Trophoblast cell (in vitro differentiated cells and primary cell): ENCODE results near the gene RUSF1.

Experiments
- DNase-seq, 2 donors: peaks; one replicate each; pipeline ENCODE4 v3.0.0-alpha.2; 2016
- H2AFZ ChIP-seq: 2 replicates; pipeline ENCODE4 v1.6.1; 2013; ENCODE audit warnings: low read length, moderate library complexity, mild to moderate bottlenecking; ENCODE audit not compliant: insufficient read depth, poor library complexity
- H2AK5ac ChIP-seq: 2 replicates; pipeline ENCODE4 v1.6.1; 2013; ENCODE audit warnings: mild to moderate bottlenecking, low read length
- H2BK120ac ChIP-seq: 2 replicates; pipeline ENCODE4 v1.6.1; 2013; ENCODE audit warnings: low read length, mild to moderate bottlenecking, moderate library complexity; ENCODE audit not compliant: insufficient read depth, poor library complexity
- H2BK12ac ChIP-seq: 2 replicates; pipeline ENCODE4 v1.6.1; 2013; ENCODE audit warnings: mild to moderate bottlenecking, low read length, moderate library complexity
- H2BK5ac ChIP-seq: 2 replicates; pipeline ENCODE4 v1.6.1; 2013; ENCODE audit warnings: low read length, low read depth, moderate library complexity, mild to moderate bottlenecking; ENCODE audit not compliant: poor library complexity
- H3K14ac ChIP-seq: 2 replicates; pipeline ENCODE4 v1.6.1; 2013; ENCODE audit warnings: mild to moderate bottlenecking, low read length
- H3K18ac ChIP-seq: 2 replicates; pipeline ENCODE4 v1.6.1; 2013; ENCODE audit warnings: mild to moderate bottlenecking, low read length
- H3K23ac ChIP-seq: 2 replicates; pipeline ENCODE4 v1.6.1; 2013; ENCODE audit warnings: low read length
- H3K27ac ChIP-seq: 2 replicates; pipeline ENCODE4 v1.5.1; 2013; ENCODE audit warnings: low read depth, mild to moderate bottlenecking, inconsistent platforms, low read length, moderate library complexity
- H3K27me3 ChIP-seq: 2 replicates; pipeline ENCODE4 v1.6.1; 2013; ENCODE audit warnings: inconsistent platforms, mild to moderate bottlenecking, low read length, moderate library complexity; ENCODE audit not compliant: insufficient read depth
- H3K36me3 ChIP-seq, 2 experiments: 1 replicate in 1 of 2; 2 replicates in 1 of 2; pipeline ENCODE4 v1.6.1; 2013; ENCODE audit warnings: low read length in 2 of 2, mild to moderate bottlenecking in 2 of 2, moderate library complexity in 1 of 2; ENCODE audit not compliant: insufficient read depth in 2 of 2, control insufficient read depth in 1 of 2
- H3K4ac ChIP-seq: 2 replicates; pipeline ENCODE4 v1.6.1; 2013; ENCODE audit warnings: low read depth, mild to moderate bottlenecking, low read length, moderate library complexity
- H3K4me1 ChIP-seq, 2 experiments: 1 replicate in 1 of 2; 2 replicates in 1 of 2; pipeline ENCODE4 v1.6.1; 2013; ENCODE audit warnings: low read length in 2 of 2, mild to moderate bottlenecking in 2 of 2, moderate library complexity in 1 of 2; ENCODE audit not compliant: insufficient read depth in 2 of 2, control insufficient read depth in 1 of 2
- H3K4me2 ChIP-seq: 2 replicates; pipeline ENCODE4 v1.6.1; 2013; ENCODE audit warnings: inconsistent platforms, mild to moderate bottlenecking, low read length, moderate library complexity
- H3K4me3 ChIP-seq: 2 replicates; pipeline ENCODE4 v1.5.1; 2013; ENCODE audit warnings: mild to moderate bottlenecking, low read depth, low read length, inconsistent platforms
- H3K79me1 ChIP-seq: one replicate; pipeline ENCODE4 v1.6.1; 2013; ENCODE audit warnings: low read length
- H3K79me2 ChIP-seq: 2 replicates; pipeline ENCODE4 v1.6.1; 2013; ENCODE audit warnings: low read length, mild to moderate bottlenecking; ENCODE audit not compliant: control insufficient read depth, insufficient read depth, poor library complexity
- H3K9ac ChIP-seq: 2 replicates; pipeline ENCODE4 v1.6.1; 2013; ENCODE audit warnings: mild to moderate bottlenecking, low read length
- H3K9me3 ChIP-seq: 2 replicates; pipeline ENCODE4 v1.6.1; 2013; ENCODE audit warnings: low read depth, mild to moderate bottlenecking, control low read depth, inconsistent platforms, low read length; ENCODE audit not compliant: insufficient read depth
- H4K12ac ChIP-seq: 2 replicates; pipeline ENCODE4 v1.6.1; 2013; ENCODE audit warnings: low read depth, mild to moderate bottlenecking, low read length, moderate library complexity
- H4K8ac ChIP-seq: 2 replicates; pipeline ENCODE4 v1.6.1; 2013; ENCODE audit warnings: low read depth, mild to moderate bottlenecking, low read length, moderate library complexity
- H4K91ac ChIP-seq: one replicate; pipeline ENCODE4 v1.6.1; 2013; ENCODE audit warnings: low read depth, mild to moderate bottlenecking, low read length, moderate library complexity
- WGBS: extraction: QIAGEN DNeasy Blood & Tissue Kit; methylation state at CpG from one replicate; pipeline ENCODE4 v1.1.7; 2013; ENCODE audit warnings: missing lambda C conversion rate; ENCODE audit not compliant: insufficient read length, insufficient coverage; ENCODE audit errors: extremely low coverage; 5-methylcytosine and 5-hydroxymethylcytosine counted together

The RUSF1 gene

GRCh38 chr16:31467151-31467773 lies 40.9 kb downstream of the RUSF1 start:
- Histone ChIP-seq H4K91ac (peak overlapping the region; percentile 45), H3K4me2 (no peak overlapping the region), H3K4me1 (peaks cover 8 to 9% of the 10 kb centered on the region in 2 experiments), H2BK5ac (no peak overlapping the region), H4K8ac (no peak overlapping the region), H3K9me3 (peaks cover 2% of the 10 kb centered on the region), H3K9ac (no peak overlapping the region), H3K14ac (no peak overlapping the region), H3K27ac (no peak overlapping the region), H3K27me3 (no peaks in the 10 kb centered on the region), H3K4ac (no peak overlapping the region), H3K4me3 (no peak overlapping the region), H2BK120ac (no peak overlapping the region), H3K23ac (no peak overlapping the region), H4K12ac (no peak overlapping the region), H3K79me1 (peaks cover 11% of the 10 kb centered on the region), H3K79me2 (peaks cover 7% of the 10 kb centered on the region), H3K18ac (no peak overlapping the region), H2AK5ac (no peak overlapping the region), H2BK12ac (no peak overlapping the region), H3K36me3 (peaks cover 23 to 33% of the 10 kb centered on the region in 2 experiments), H2AFZ (no peak overlapping the region)
- no peak for DNase-seq
- no CpG with 5 or more reads among the region's 5 CpGs for WGBS

GRCh38 chr16:31466381-31466841 lies 41.8 kb downstream of the RUSF1 start:
- no peak overlapping the region for H2BK5ac ChIP-seq
- peak overlapping the region; percentile 74 for H2BK12ac ChIP-seq
- H3K36me3 ChIP-seq = peaks cover 27 to 37% of the 10 kb centered on the region in 2 experiments
- H3K23ac ChIP-seq = no peak overlapping the region
- no CpG with 5 or more reads among the region's 18 CpGs for WGBS
- no peak overlapping the region for H3K4me3 ChIP-seq
- no peak overlapping the region for H3K4ac ChIP-seq
- H3K4me1 ChIP-seq = peaks cover 7% of the 10 kb centered on the region in 2 experiments
- no peak overlapping the region for H2AK5ac ChIP-seq
- peaks cover 1% of the 10 kb centered on the region for H3K79me2 ChIP-seq
- peak overlapping the region; percentile 45 for H4K91ac ChIP-seq
- no peak for DNase-seq
- H3K14ac ChIP-seq = peak overlapping the region; percentile 19
- H3K27me3 ChIP-seq = no peaks in the 10 kb centered on the region
- H2AFZ ChIP-seq = no peak overlapping the region
- no peak overlapping the region for H3K18ac ChIP-seq
- peaks cover 2% of the 10 kb centered on the region for H3K9me3 ChIP-seq
- no peak overlapping the region for H3K27ac ChIP-seq
- peaks cover 4% of the 10 kb centered on the region for H3K79me1 ChIP-seq
- H2BK120ac ChIP-seq = peak overlapping the region; percentile 16
- no peak overlapping the region for H4K8ac ChIP-seq
- no peak overlapping the region for H3K4me2 ChIP-seq
- no peak overlapping the region for H3K9ac ChIP-seq
- H4K12ac ChIP-seq = no peak overlapping the region

- Histone ChIP-seq H3K79me1 (no peaks in the 10 kb centered on the region), H2AFZ (no peak overlapping the region), H3K4ac (no peak overlapping the region), H3K27ac (no peak overlapping the region), H3K4me1 (peaks cover 4 to 5% of the 10 kb centered on the region in 2 experiments), H3K23ac (no peak overlapping the region), H2BK120ac (peak overlapping the region; percentile 16), H3K18ac (no peak overlapping the region), H2AK5ac (no peak overlapping the region), H2BK12ac (peak overlapping the region; percentile 74), H4K8ac (no peak overlapping the region), H3K9ac (no peak overlapping the region), H3K27me3 (no peaks in the 10 kb centered on the region), H3K14ac (peak overlapping the region; percentile 19), H3K4me2 (no peak overlapping the region), H2BK5ac (no peak overlapping the region), H4K12ac (no peak overlapping the region), H3K36me3 (peaks cover 27 to 37% of the 10 kb centered on the region in 2 experiments), H4K91ac (no peak overlapping the region), H3K4me3 (no peak overlapping the region), H3K79me2 (no peaks in the 10 kb centered on the region), H3K9me3 (peaks cover 2% of the 10 kb centered on the region)
- DNase-seq = no peak
- no CpG with 5 or more reads among the region's 20 CpGs for WGBS
Measured at GRCh38 chr16:31465788-31466370, 42.3 kb downstream of the RUSF1 start.

GRCh38 chr16:31464781-31465260 lies 43.4 kb downstream of the RUSF1 start:
- no peak overlapping the region for H3K23ac ChIP-seq
- H3K4ac ChIP-seq = no peak overlapping the region
- H3K9me3 ChIP-seq = peaks cover 2% of the 10 kb centered on the region
- no peak overlapping the region for H4K8ac ChIP-seq
- no peaks in the 10 kb centered on the region for H3K27me3 ChIP-seq
- H4K91ac ChIP-seq = no peak overlapping the region
- H4K12ac ChIP-seq = no peak overlapping the region
- peaks cover 4% of the 10 kb centered on the region for H3K79me1 ChIP-seq
- peaks cover 27 to 37% of the 10 kb centered on the region in 2 experiments for H3K36me3 ChIP-seq
- no CpG with 5 or more reads among the region's 17 CpGs for WGBS
- H3K4me1 ChIP-seq = peaks cover 6 to 8% of the 10 kb centered on the region in 2 experiments
- H3K4me2 ChIP-seq = no peak overlapping the region
- H2BK12ac ChIP-seq = no peak overlapping the region
- DNase-seq = no peak
- H3K27ac ChIP-seq = no peak overlapping the region
- no peak overlapping the region for H2AK5ac ChIP-seq
- H3K79me2 ChIP-seq = peaks cover 2% of the 10 kb centered on the region
- no peak overlapping the region for H2AFZ ChIP-seq
- H2BK120ac ChIP-seq = no peak overlapping the region
- no peak overlapping the region for H3K18ac ChIP-seq
- H3K4me3 ChIP-seq = no peak overlapping the region
- H3K14ac ChIP-seq = no peak overlapping the region
- H3K9ac ChIP-seq = no peak overlapping the region
- no peak overlapping the region for H2BK5ac ChIP-seq
